Keratinocyte (primary cell): ENCODE results near the gene SMIM45.

ENCODE experiments used
- EZH2 ChIP-seq: IDR thresholded peaks from one replicate; pipeline ENCODE4 v1.6.1; 2012; ENCODE audit warnings: inconsistent platforms, mild to moderate bottlenecking, low read length, moderate library complexity
- TF ChIP-seq, protein P1 (sequence below), 3 experiments: IDR thresholded peaks in 1 of 3; conservative IDR thresholded peaks in 1 of 3; optimal IDR thresholded peaks in 1 of 3; 2 replicates in 2 of 3; 3 replicates in 1 of 3; pipeline versions ENCODE3 to v1.5.1; 2011; ENCODE audit warnings: low read length in 3 of 3, mild to moderate bottlenecking in 3 of 3, moderate library complexity in 2 of 3, control low read depth in 1 of 3, inconsistent platforms in 1 of 3; ENCODE audit not compliant: insufficient read depth in 2 of 3; ENCODE audit errors: extremely low read depth in 1 of 3

DNA sequence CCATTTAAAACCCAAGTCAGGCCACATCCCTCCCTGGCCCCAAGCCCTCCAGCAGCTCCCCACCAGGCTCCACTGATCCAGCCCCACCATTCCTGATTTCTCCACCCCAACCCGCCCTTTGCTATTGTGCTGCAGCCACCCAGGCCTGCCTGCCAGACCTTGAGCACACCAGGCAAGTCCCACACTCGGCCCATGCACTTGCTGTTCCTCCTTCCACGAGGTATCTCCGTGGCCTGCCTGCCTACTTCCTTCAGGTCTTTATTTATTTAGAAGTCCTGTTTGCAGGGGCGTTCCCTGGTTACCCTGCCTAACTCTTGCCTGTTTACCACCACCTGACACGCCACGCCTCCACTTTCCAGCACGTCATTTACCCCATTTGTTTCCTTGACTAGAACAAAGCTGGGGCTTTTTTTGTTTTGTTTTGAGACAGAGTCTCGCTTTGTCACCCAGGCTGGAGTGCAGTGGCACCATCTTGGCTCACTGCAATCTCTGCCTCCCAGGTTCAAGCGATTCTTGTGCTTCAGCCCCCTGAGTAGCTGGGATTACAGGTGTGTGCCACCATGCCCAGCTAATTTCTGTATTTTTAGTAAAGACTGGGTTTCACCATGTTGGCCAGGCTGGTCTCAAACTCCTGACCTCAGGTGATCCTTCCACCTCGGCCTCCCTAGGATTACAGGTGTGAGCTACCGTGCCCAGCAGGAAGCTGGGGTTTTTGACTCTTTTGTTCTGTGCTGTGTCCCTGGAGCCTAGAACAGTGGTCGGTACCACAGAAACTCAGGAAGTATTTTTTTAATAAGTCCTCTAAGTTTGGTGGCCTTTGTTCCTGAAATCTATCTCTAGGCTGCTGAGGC, 11.7 kb upstream of the SMIM45 start:
- TF ChIP-seq, protein P1, sequence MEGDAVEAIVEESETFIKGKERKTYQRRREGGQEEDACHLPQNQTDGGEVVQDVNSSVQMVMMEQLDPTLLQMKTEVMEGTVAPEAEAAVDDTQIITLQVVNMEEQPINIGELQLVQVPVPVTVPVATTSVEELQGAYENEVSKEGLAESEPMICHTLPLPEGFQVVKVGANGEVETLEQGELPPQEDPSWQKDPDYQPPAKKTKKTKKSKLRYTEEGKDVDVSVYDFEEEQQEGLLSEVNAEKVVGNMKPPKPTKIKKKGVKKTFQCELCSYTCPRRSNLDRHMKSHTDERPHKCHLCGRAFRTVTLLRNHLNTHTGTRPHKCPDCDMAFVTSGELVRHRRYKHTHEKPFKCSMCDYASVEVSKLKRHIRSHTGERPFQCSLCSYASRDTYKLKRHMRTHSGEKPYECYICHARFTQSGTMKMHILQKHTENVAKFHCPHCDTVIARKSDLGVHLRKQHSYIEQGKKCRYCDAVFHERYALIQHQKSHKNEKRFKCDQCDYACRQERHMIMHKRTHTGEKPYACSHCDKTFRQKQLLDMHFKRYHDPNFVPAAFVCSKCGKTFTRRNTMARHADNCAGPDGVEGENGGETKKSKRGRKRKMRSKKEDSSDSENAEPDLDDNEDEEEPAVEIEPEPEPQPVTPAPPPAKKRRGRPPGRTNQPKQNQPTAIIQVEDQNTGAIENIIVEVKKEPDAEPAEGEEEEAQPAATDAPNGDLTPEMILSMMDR (optimal IDR thresholded peaks at IDR 0.05 in 1 of 3, IDR thresholded peaks at IDR 0.05 in 1 of 3, conservative IDR thresholded peaks at IDR 0.05 in 1 of 3; ENCODE audit: extremely low read depth in 1 of 3, insufficient read depth in 2 of 3, low read length in 3 of 3), result no peak
- no peak for TF ChIP-seq EZH2
